Keratinocyte (primary cell): ENCODE measurements around the gene RAPGEF1. TPM values are rescaled to one million over a fixed set of nuclear protein-coding genes. Genes with fewer than 3 reads are reported as not detected.

ENCODE experiments used
- DNase-seq: peaks from one replicate; pipeline ENCODE4 v3.0.0-alpha.2; 2011; ENCODE audit warnings: low read depth, missing footprints, low spot score
- FAIRE-seq: peaks from 2 replicates; lab custom pipeline; 2011; peaks lifted over from hg19 to GRCh38; lab: Jason Lieb, UNC
- H2AFZ ChIP-seq: 2 replicates; pipeline ENCODE4 v1.6.0; 2012; ENCODE audit warnings: low read length, control low read depth, inconsistent platforms; ENCODE audit not compliant: control insufficient read depth
- H3K27ac ChIP-seq: 2 replicates; pipeline ENCODE4 v1.5.1; 2011; ENCODE audit warnings: low read length; ENCODE audit not compliant: control insufficient read depth, insufficient read depth
- H3K27me3 ChIP-seq: 3 replicates; pipeline ENCODE4 v1.6.0; 2011; ENCODE audit warnings: low read length; ENCODE audit not compliant: control insufficient read depth, insufficient read depth; ENCODE audit errors: extremely low read depth
- H3K36me3 ChIP-seq, 2 experiments: 2 replicates in 1 of 2; 3 replicates in 1 of 2; pipeline ENCODE4 v1.5.1; 2011; ENCODE audit warnings: low read length in 2 of 2, mild to moderate bottlenecking in 1 of 2; ENCODE audit not compliant: control insufficient read depth in 2 of 2, insufficient read depth in 2 of 2; ENCODE audit errors: extremely low read depth in 1 of 2
- H3K4me1 ChIP-seq: 3 replicates; pipeline ENCODE4 v1.5.1; 2011; ENCODE audit warnings: low read length; ENCODE audit not compliant: control insufficient read depth, insufficient read depth; ENCODE audit errors: extremely low read depth
- H3K4me2 ChIP-seq: 3 replicates; pipeline ENCODE4 v1.6.0; 2011; ENCODE audit warnings: low read depth, low read length; ENCODE audit not compliant: control insufficient read depth, insufficient read depth; ENCODE audit errors: extremely low read depth
- H3K4me3 ChIP-seq, 3 experiments: fragments of 200-600 bp in 1 of 3; sonication (generic) in 1 of 3; 2 replicates in 2 of 3; 3 replicates in 1 of 3; pipeline ENCODE4 v1.5.1; 2011 to 2016; ENCODE audit warnings: low read length in 3 of 3, mild to moderate bottlenecking in 3 of 3, control low read depth in 2 of 3, inconsistent platforms in 1 of 3, low read depth in 1 of 3, mixed read lengths in 1 of 3, mixed run types in 1 of 3, moderate library complexity in 1 of 3; ENCODE audit not compliant: control insufficient read depth in 2 of 3, insufficient read depth in 2 of 3; ENCODE audit errors: extremely low read depth in 1 of 3
- H3K79me2 ChIP-seq: 2 replicates; pipeline ENCODE4 v1.6.0; 2012; ENCODE audit warnings: low read length; ENCODE audit not compliant: control insufficient read depth, insufficient read depth
- H3K9ac ChIP-seq: 3 replicates; pipeline ENCODE4 v1.6.0; 2011; ENCODE audit warnings: low read length; ENCODE audit not compliant: control insufficient read depth, insufficient read depth; ENCODE audit errors: extremely low read depth
- H3K9me1 ChIP-seq: 3 replicates; pipeline ENCODE4 v1.6.0; 2011; ENCODE audit warnings: low read length; ENCODE audit not compliant: control insufficient read depth, insufficient read depth; ENCODE audit errors: extremely low read depth
- H3K9me3 ChIP-seq: 2 replicates; pipeline ENCODE4 v1.5.1; 2012; ENCODE audit warnings: low read depth, low read length; ENCODE audit not compliant: control insufficient read depth
- H4K20me1 ChIP-seq: 3 replicates; pipeline ENCODE4 v1.6.0; 2011; ENCODE audit warnings: low read length; ENCODE audit not compliant: control insufficient read depth, insufficient read depth; ENCODE audit errors: extremely low read depth
- EZH2 ChIP-seq: IDR thresholded peaks from one replicate; pipeline ENCODE4 v1.6.1; 2012; ENCODE audit warnings: inconsistent platforms, mild to moderate bottlenecking, low read length, moderate library complexity
- dilution Hi-C: fragments of 300-500 bp; cut with MboI; formaldehyde crosslinking; loops from one replicate; pipeline ENCODE4 v1.7.0; 2020; ENCODE audit warnings: low sequenced_read_pairs; ENCODE audit not compliant: extremely low pct_ligation_motif_present
- polyA plus RNA-seq, 5 experiments: library from polyadenylated mRNA; depleted of rRNA in 3 of 5; stranded (reverse) in 3 of 5; stranded (forward) in 1 of 5; unstranded in 1 of 5; fragments of >200 nt; gene quantifications; 1 replicate in 1 of 5; 2 replicates in 3 of 5; 3 replicates in 1 of 5; pipeline versions ENCODE4 v1.2.1 to v1.2.3, GENCODE V29; 2011 to 2012; ENCODE audit warnings: missing spikeins in 2 of 5, low read depth in 1 of 5, low replicate concordance in 1 of 5
- TF ChIP-seq, protein P1 (sequence below), 3 experiments: IDR thresholded peaks in 1 of 3; conservative IDR thresholded peaks in 1 of 3; optimal IDR thresholded peaks in 1 of 3; 2 replicates in 2 of 3; 3 replicates in 1 of 3; pipeline versions ENCODE3 to v1.5.1; 2011; ENCODE audit warnings: low read length in 3 of 3, mild to moderate bottlenecking in 3 of 3, moderate library complexity in 2 of 3, control low read depth in 1 of 3, inconsistent platforms in 1 of 3; ENCODE audit not compliant: insufficient read depth in 2 of 3; ENCODE audit errors: extremely low read depth in 1 of 3

Gene RAPGEF1
- polyA plus RNA-seq, 1 donor (not counting 4 experiments of a cell fraction or from before 2014, with no cell fraction given): 18.5 TPM

DNA sequence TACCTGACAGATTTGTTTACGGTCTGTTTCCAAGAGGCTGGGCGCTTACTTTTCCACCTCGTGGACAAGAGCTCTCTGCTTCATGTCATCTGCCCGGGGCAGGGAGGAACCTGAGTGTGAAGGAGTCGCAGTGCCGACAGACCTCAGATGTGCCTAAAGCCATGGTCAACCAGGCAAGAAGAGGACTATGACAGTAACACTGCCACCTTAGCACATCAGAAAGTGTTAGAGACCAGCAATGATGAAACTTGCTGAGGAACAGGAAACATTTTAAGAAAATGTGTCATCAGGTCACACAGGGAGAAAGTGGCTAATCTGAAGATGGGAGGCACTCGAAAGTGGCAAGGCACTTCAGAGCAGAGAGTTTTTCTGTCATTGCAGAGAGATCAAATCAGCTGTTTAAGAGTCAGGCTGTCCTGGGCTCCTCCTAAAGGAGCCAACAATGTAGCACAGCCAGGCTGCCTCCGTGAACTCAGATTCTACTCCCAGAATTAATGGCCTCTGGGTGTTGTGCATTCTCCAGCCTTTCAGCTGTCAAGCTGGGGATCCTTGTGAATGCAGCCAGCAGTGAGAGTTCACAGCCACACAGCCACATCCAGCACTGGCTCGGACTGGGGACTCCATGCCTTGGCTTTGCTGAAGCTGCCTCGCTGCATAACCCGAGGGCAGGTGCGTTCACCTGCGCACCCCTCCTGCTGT is 94.6 kb downstream of the RAPGEF1 start:
- no peak overlapping the region for H3K4me3 ChIP-seq
- no peaks in the 10 kb centered on the region for H3K9me1 ChIP-seq
- H4K20me1 ChIP-seq: no peaks in the 10 kb centered on the region
- H3K79me2 ChIP-seq: no peaks in the 10 kb centered on the region
- dilution Hi-C loops: no loop called here
- no peaks in the 10 kb centered on the region for H3K9me3 ChIP-seq
- peaks cover 6% of the 10 kb centered on the region for H3K4me1 ChIP-seq
- H3K4me2 ChIP-seq: no peak overlapping the region
- TF ChIP-seq, protein P1, sequence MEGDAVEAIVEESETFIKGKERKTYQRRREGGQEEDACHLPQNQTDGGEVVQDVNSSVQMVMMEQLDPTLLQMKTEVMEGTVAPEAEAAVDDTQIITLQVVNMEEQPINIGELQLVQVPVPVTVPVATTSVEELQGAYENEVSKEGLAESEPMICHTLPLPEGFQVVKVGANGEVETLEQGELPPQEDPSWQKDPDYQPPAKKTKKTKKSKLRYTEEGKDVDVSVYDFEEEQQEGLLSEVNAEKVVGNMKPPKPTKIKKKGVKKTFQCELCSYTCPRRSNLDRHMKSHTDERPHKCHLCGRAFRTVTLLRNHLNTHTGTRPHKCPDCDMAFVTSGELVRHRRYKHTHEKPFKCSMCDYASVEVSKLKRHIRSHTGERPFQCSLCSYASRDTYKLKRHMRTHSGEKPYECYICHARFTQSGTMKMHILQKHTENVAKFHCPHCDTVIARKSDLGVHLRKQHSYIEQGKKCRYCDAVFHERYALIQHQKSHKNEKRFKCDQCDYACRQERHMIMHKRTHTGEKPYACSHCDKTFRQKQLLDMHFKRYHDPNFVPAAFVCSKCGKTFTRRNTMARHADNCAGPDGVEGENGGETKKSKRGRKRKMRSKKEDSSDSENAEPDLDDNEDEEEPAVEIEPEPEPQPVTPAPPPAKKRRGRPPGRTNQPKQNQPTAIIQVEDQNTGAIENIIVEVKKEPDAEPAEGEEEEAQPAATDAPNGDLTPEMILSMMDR (optimal IDR thresholded peaks at IDR 0.05 in 1 of 3, IDR thresholded peaks at IDR 0.05 in 1 of 3, conservative IDR thresholded peaks at IDR 0.05 in 1 of 3; ENCODE audit: extremely low read depth in 1 of 3, insufficient read depth in 2 of 3, low read length in 3 of 3): no peak
- TF ChIP-seq EZH2: no peak
- H3K27me3 ChIP-seq: no peaks in the 10 kb centered on the region
- no peak overlapping the region for H3K9ac ChIP-seq
- H3K36me3 ChIP-seq: peaks cover 2 to 14% of the 10 kb centered on the region in 2 experiments
- DNase-seq: no peak
- FAIRE-seq: no peak
- H3K27ac ChIP-seq: no peak overlapping the region
- H2AFZ ChIP-seq: no peak overlapping the region

DNA sequence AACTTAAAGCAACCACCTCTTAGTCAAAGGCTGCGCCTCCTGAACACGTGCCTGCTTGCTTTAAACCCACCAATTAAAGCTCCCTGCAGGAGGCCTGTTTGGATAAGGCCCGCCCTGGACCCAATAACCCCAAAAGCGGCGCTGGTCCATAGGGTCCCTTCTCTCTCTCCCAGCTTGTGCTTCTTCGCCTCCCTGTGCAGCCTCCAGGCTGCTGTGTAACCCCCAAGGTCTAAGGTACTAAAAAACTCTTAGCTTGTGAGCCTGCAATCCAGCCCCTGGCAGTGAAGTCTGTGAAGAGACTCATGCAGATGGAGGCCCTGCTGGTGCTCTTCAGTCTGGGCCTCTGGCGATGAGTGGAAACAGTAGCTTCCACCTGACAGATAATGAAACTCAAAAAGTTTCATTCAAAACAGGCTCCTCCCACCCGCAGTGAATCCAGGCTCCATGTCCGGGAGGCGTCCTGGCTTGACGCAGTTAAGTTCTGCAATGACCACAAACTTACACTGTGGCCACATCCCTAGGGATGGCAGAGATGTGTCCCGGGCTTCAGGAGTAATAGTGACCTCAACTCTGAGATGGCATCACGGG is 97.3 kb downstream of the RAPGEF1 start:
- Histone ChIP-seq H3K4me1 (peaks cover 12% of the 10 kb centered on the region), H3K9me1 (no peaks in the 10 kb centered on the region), H2AFZ (no peak overlapping the region), H3K9ac (no peak overlapping the region), H4K20me1 (no peaks in the 10 kb centered on the region), H3K27me3 (no peaks in the 10 kb centered on the region), H3K4me3 (no peak overlapping the region), H3K9me3 (no peaks in the 10 kb centered on the region), H3K27ac (no peak overlapping the region), H3K79me2 (no peaks in the 10 kb centered on the region), H3K36me3 (peaks cover 11 to 20% of the 10 kb centered on the region in 2 experiments), H3K4me2 (no peak overlapping the region)
- FAIRE-seq (no peak), DNase-seq (no peak)
- dilution Hi-C loops: no loop called here
- TF ChIP-seq EZH2: no peak
- TF ChIP-seq, protein P1 (optimal IDR thresholded peaks at IDR 0.05 in 1 of 3, IDR thresholded peaks at IDR 0.05 in 1 of 3, conservative IDR thresholded peaks at IDR 0.05 in 1 of 3; ENCODE audit: extremely low read depth in 1 of 3, insufficient read depth in 2 of 3, low read length in 3 of 3): no peak
